ENCODE measurements around the gene OR1F1. TPM values are rescaled to one million over a fixed set of nuclear protein-coding genes. Genes with fewer than 3 reads are reported as not detected.
A peak's percentile ranks its signal among the peaks of the same experiment; 100 is the strongest.

The OR1F1 gene
- total and polyA plus RNA-seq, 2 experiments from 2014 or later, result 0.38 TPM; not detected in 1

DNA sequence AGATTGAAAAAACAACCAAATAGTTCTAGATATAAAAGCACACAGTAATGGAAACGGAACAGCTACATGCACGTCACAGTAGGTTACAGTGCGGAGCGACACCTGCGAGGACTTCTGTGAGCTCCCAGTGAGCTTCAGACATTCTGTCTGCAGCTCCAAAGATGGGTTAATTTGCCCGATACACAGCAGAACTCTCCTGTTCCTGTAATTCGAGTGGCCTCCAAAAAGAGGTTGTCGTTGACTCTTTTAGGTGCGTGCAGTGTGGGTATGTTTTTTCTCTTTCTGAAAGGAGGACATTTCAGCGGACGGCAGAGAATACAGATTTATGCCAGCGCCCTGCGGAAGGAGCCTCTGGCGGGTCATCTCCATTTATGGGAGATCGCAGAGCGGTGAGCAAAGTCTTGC lies 2.9 kb downstream of the OR1F1 start:
- peaks cover 16% of the 10 kb centered on the region for H3K4me1 Mint-ChIP-seq

More for the DNA sequence above, 2.9 kb downstream of the OR1F1 start:
- no peak for ATAC-seq
- DNase-seq (ENCODE audit: low spot score), result no peak
- Histone ChIP-seq H3K4me2 (peak overlapping the region; percentile 86), H3K27ac (ENCODE audit: low read depth) (no peak overlapping the region), H3K79me2 (replicated peaks; ENCODE audit: insufficient read depth) (no peaks in the 10 kb centered on the region), H3K27me3 (ENCODE audit: insufficient read depth) (peaks cover 17% of the 10 kb centered on the region), H2AFZ (no peak overlapping the region), H3K9me2 (ENCODE audit: insufficient read depth) (no peaks in the 10 kb centered on the region), H4K20me1 (replicated peaks; ENCODE audit: insufficient read depth) (no peaks in the 10 kb centered on the region; the same call in 1 of the 2 replicates), H3K4me1 (ENCODE audit: insufficient read depth) (peaks cover 12% of the 10 kb centered on the region), H3K4me3 (peak overlapping the region; percentile 99), H3K36me3 (ENCODE audit: insufficient read depth) (no peaks in the 10 kb centered on the region), H3F3A (replicated peaks; ENCODE audit: low read depth) (0 out of 2 replicates have a peak, but pooled peaks cover 8% of the 10 kb centered on the region)
- TF ChIP-seq, protein P1, sequence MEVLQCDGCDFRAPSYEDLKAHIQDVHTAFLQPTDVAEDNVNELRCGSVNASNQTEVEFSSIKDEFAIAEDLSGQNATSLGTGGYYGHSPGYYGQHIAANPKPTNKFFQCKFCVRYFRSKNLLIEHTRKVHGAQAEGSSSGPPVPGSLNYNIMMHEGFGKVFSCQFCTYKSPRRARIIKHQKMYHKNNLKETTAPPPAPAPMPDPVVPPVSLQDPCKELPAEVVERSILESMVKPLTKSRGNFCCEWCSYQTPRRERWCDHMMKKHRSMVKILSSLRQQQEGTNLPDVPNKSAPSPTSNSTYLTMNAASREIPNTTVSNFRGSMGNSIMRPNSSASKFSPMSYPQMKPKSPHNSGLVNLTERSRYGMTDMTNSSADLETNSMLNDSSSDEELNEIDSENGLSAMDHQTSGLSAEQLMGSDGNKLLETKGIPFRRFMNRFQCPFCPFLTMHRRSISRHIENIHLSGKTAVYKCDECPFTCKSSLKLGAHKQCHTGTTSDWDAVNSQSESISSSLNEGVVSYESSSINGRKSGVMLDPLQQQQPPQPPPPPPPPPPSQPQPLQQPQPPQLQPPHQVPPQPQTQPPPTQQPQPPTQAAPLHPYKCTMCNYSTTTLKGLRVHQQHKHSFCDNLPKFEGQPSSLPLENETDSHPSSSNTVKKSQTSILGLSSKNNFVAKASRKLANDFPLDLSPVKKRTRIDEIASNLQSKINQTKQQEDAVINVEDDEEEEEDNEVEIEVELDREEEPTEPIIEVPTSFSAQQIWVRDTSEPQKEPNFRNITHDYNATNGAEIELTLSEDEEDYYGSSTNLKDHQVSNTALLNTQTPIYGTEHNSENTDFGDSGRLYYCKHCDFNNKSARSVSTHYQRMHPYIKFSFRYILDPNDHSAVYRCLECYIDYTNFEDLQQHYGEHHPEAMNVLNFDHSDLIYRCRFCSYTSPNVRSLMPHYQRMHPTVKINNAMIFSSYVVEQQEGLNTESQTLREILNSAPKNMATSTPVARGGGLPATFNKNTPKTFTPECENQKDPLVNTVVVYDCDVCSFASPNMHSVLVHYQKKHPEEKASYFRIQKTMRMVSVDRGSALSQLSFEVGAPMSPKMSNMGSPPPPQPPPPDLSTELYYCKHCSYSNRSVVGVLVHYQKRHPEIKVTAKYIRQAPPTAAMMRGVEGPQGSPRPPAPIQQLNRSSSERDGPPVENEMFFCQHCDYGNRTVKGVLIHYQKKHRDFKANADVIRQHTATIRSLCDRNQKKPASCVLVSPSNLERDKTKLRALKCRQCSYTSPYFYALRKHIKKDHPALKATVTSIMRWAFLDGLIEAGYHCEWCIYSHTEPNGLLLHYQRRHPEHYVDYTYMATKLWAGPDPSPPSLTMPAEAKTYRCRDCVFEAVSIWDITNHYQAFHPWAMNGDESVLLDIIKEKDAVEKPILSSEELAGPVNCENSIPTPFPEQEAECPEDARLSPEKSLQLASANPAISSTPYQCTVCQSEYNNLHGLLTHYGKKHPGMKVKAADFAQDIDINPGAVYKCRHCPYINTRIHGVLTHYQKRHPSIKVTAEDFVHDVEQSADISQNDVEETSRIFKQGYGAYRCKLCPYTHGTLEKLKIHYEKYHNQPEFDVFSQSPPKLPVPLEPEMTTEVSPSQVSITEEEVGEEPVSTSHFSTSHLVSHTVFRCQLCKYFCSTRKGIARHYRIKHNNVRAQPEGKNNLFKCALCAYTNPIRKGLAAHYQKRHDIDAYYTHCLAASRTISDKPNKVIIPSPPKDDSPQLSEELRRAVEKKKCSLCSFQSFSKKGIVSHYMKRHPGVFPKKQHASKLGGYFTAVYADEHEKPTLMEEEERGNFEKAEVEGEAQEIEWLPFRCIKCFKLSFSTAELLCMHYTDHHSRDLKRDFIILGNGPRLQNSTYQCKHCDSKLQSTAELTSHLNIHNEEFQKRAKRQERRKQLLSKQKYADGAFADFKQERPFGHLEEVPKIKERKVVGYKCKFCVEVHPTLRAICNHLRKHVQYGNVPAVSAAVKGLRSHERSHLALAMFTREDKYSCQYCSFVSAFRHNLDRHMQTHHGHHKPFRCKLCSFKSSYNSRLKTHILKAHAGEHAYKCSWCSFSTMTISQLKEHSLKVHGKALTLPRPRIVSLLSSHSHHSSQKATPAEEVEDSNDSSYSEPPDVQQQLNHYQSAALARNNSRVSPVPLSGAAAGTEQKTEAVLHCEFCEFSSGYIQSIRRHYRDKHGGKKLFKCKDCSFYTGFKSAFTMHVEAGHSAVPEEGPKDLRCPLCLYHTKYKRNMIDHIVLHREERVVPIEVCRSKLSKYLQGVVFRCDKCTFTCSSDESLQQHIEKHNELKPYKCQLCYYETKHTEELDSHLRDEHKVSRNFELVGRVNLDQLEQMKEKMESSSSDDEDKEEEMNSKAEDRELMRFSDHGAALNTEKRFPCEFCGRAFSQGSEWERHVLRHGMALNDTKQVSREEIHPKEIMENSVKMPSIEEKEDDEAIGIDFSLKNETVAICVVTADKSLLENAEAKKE (CRISPR knock-in tag; IDR thresholded peaks at IDR 0.05), result no peak
- TF ChIP-seq NANOG (IDR thresholded peaks at IDR 0.05; ENCODE audit: borderline replicate concordance) (no peak), EZH2phosphoT487 (IDR thresholded peaks at IDR 0.05; ENCODE audit: unreplicated experiment) (no peak), ZNF331 (CRISPR knock-in tag; IDR thresholded peaks at IDR 0.05; ENCODE audit: low read depth) (no peak), JUNB (IDR thresholded peaks at IDR 0.05; ENCODE audit: unreplicated experiment) (no peak), STAT1 (IDR thresholded peaks at IDR 0.05; ENCODE audit: unreplicated experiment) (no peak), CREB1 (CRISPR knock-in tag; IDR thresholded peaks at IDR 0.05; ENCODE audit: low read depth) (no peak), ZNF114 (CRISPR knock-in tag; IDR thresholded peaks at IDR 0.05) (no peak), POLR2AphosphoS5 (IDR thresholded peaks at IDR 0.05; ENCODE audit: low read depth) (no peak), EZH2 (IDR thresholded peaks at IDR 0.05; ENCODE audit: low read depth, unreplicated experiment) (no peak)
- TF ChIP-seq, protein P2, sequence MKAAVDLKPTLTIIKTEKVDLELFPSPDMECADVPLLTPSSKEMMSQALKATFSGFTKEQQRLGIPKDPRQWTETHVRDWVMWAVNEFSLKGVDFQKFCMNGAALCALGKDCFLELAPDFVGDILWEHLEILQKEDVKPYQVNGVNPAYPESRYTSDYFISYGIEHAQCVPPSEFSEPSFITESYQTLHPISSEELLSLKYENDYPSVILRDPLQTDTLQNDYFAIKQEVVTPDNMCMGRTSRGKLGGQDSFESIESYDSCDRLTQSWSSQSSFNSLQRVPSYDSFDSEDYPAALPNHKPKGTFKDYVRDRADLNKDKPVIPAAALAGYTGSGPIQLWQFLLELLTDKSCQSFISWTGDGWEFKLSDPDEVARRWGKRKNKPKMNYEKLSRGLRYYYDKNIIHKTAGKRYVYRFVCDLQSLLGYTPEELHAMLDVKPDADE (IDR thresholded peaks at IDR 0.05), result no peak
- TF ChIP-seq, protein P3, sequence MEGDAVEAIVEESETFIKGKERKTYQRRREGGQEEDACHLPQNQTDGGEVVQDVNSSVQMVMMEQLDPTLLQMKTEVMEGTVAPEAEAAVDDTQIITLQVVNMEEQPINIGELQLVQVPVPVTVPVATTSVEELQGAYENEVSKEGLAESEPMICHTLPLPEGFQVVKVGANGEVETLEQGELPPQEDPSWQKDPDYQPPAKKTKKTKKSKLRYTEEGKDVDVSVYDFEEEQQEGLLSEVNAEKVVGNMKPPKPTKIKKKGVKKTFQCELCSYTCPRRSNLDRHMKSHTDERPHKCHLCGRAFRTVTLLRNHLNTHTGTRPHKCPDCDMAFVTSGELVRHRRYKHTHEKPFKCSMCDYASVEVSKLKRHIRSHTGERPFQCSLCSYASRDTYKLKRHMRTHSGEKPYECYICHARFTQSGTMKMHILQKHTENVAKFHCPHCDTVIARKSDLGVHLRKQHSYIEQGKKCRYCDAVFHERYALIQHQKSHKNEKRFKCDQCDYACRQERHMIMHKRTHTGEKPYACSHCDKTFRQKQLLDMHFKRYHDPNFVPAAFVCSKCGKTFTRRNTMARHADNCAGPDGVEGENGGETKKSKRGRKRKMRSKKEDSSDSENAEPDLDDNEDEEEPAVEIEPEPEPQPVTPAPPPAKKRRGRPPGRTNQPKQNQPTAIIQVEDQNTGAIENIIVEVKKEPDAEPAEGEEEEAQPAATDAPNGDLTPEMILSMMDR (conservative IDR thresholded peaks at IDR 0.05; ENCODE audit: low read depth in 2 of 2), result no peak
- TF ChIP-seq, protein P4, sequence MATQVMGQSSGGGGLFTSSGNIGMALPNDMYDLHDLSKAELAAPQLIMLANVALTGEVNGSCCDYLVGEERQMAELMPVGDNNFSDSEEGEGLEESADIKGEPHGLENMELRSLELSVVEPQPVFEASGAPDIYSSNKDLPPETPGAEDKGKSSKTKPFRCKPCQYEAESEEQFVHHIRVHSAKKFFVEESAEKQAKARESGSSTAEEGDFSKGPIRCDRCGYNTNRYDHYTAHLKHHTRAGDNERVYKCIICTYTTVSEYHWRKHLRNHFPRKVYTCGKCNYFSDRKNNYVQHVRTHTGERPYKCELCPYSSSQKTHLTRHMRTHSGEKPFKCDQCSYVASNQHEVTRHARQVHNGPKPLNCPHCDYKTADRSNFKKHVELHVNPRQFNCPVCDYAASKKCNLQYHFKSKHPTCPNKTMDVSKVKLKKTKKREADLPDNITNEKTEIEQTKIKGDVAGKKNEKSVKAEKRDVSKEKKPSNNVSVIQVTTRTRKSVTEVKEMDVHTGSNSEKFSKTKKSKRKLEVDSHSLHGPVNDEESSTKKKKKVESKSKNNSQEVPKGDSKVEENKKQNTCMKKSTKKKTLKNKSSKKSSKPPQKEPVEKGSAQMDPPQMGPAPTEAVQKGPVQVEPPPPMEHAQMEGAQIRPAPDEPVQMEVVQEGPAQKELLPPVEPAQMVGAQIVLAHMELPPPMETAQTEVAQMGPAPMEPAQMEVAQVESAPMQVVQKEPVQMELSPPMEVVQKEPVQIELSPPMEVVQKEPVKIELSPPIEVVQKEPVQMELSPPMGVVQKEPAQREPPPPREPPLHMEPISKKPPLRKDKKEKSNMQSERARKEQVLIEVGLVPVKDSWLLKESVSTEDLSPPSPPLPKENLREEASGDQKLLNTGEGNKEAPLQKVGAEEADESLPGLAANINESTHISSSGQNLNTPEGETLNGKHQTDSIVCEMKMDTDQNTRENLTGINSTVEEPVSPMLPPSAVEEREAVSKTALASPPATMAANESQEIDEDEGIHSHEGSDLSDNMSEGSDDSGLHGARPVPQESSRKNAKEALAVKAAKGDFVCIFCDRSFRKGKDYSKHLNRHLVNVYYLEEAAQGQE (IDR thresholded peaks at IDR 0.05; ENCODE audit: unreplicated experiment), result no peak
- Mint-ChIP-seq H3K27ac (peak overlapping the region; percentile 59; the same call in 1 of the 2 replicates), H3K9me3 (peaks cover 30% of the 10 kb centered on the region; the same call in 2 of the 3 replicates), H3K27me3 (ENCODE audit: insufficient read depth, low read depth, poor library complexity) (peaks cover 53% of the 10 kb centered on the region), H3K36me3 (ENCODE audit: low read depth) (peaks cover 4% of the 10 kb centered on the region; the same call in 2 of the 3 replicates), H3K4me3 (peak overlapping the region; percentile 97)
